Astrocyte (in vitro differentiated cells and primary cell): ENCODE results near the gene SLC6A16. TPM values are rescaled to one million over a fixed set of nuclear protein-coding genes. Genes with fewer than 3 reads are reported as not detected.

Source experiments
- DNase-seq: peaks from one replicate; pipeline ENCODE4 v3.0.0-alpha.2; 2010; ENCODE audit warnings: low read depth
- FAIRE-seq: peaks from 2 replicates; lab custom pipeline; 2011; peaks lifted over from hg19 to GRCh38; lab: Jason Lieb, UNC
- H2AFZ ChIP-seq: 2 replicates; pipeline ENCODE4 v1.6.0; 2012; ENCODE audit warnings: low read depth, low read length, inconsistent platforms
- H3K27ac ChIP-seq: 2 replicates; pipeline ENCODE4 v1.5.1; 2011; ENCODE audit warnings: low read depth, low read length, inconsistent platforms
- H3K27me3 ChIP-seq: 2 replicates; pipeline ENCODE4 v1.6.0; 2011; ENCODE audit warnings: low read length, inconsistent platforms; ENCODE audit not compliant: insufficient read depth
- H3K36me3 ChIP-seq: 2 replicates; pipeline ENCODE4 v1.5.1; 2011; ENCODE audit warnings: low read length, inconsistent platforms; ENCODE audit not compliant: insufficient read depth
- H3K4me1 ChIP-seq: 2 replicates; pipeline ENCODE4 v1.5.1; 2011; ENCODE audit warnings: low read length, inconsistent platforms; ENCODE audit not compliant: insufficient read depth
- H3K4me2 ChIP-seq: 2 replicates; pipeline ENCODE4 v1.6.0; 2012; ENCODE audit warnings: low read length, inconsistent platforms
- H3K4me3 ChIP-seq: 2 replicates; pipeline ENCODE4 v1.5.1; 2011; ENCODE audit warnings: low read depth, mild to moderate bottlenecking, low read length, inconsistent platforms; ENCODE audit not compliant: insufficient read depth
- H3K79me2 ChIP-seq: 2 replicates; pipeline ENCODE4 v1.6.0; 2012; ENCODE audit warnings: mild to moderate bottlenecking, low read length, inconsistent platforms; ENCODE audit not compliant: insufficient read depth
- H3K9ac ChIP-seq: 2 replicates; pipeline ENCODE4 v1.6.0; 2012; ENCODE audit warnings: mild to moderate bottlenecking, low read length, inconsistent platforms
- H3K9me3 ChIP-seq: 2 replicates; pipeline ENCODE4 v1.5.1; 2012; ENCODE audit warnings: low read depth, mild to moderate bottlenecking, low read length, inconsistent platforms; ENCODE audit not compliant: insufficient read depth
- H4K20me1 ChIP-seq: 2 replicates; pipeline ENCODE4 v1.6.0; 2012; ENCODE audit warnings: low read length, inconsistent platforms; ENCODE audit not compliant: insufficient read depth
- H3K27ac Mint-ChIP-seq: one replicate; pipeline ENCODE4 v1.8.0; 2021; ENCODE audit warnings: mild to moderate bottlenecking, mixed read lengths; ENCODE audit not compliant: unreplicated experiment
- H3K27me3 Mint-ChIP-seq: one replicate; pipeline ENCODE4 v1.8.0; 2021; ENCODE audit warnings: low read depth, mixed read lengths; ENCODE audit not compliant: unreplicated experiment
- H3K36me3 Mint-ChIP-seq: one replicate; pipeline ENCODE4 v1.8.0; 2021; ENCODE audit warnings: low read depth, mixed read lengths; ENCODE audit not compliant: unreplicated experiment
- H3K4me1 Mint-ChIP-seq: one replicate; pipeline ENCODE4 v1.8.0; 2021; ENCODE audit warnings: low read depth, mixed read lengths; ENCODE audit not compliant: unreplicated experiment
- H3K4me3 Mint-ChIP-seq: one replicate; pipeline ENCODE4 v1.8.0; 2021; ENCODE audit warnings: mild to moderate bottlenecking, moderate library complexity, mixed read lengths; ENCODE audit not compliant: unreplicated experiment
- H3K9me3 Mint-ChIP-seq: one replicate; pipeline ENCODE4 v1.8.0; 2021; ENCODE audit warnings: mild to moderate bottlenecking, mixed read lengths; ENCODE audit not compliant: unreplicated experiment
- EZH2 ChIP-seq: IDR thresholded peaks from 2 replicates; pipeline ENCODE4 v1.6.1; 2012; ENCODE audit warnings: mild to moderate bottlenecking, low read length, inconsistent platforms; ENCODE audit not compliant: insufficient read depth
- total RNA-seq: library from RNA; stranded (reverse); gene quantifications from 2 replicates; pipeline ENCODE4 v1.2.1, GENCODE V29; 2021
- TF ChIP-seq, protein P1 (sequence below): IDR thresholded peaks from 2 replicates; pipeline ENCODE4 v1.5.1; 2011; ENCODE audit warnings: low read depth, mild to moderate bottlenecking, inconsistent platforms, low read length, moderate library complexity; ENCODE audit not compliant: insufficient read depth

SLC6A16 gene
- total RNA-seq, 1 donor from 2014 or later, result 4.6 TPM

- Mint-ChIP-seq H3K36me3 (peaks cover 39% of the 10 kb centered on the region), H3K27me3 (peaks cover 5% of the 10 kb centered on the region), H3K27ac (no peak overlapping the region), H3K4me1 (peaks cover 4% of the 10 kb centered on the region), H3K4me3 (no peak overlapping the region), H3K9me3 (peaks cover 1% of the 10 kb centered on the region)
- H3K27ac ChIP-seq, result no peak overlapping the region
- no peak for FAIRE-seq
- H3K4me3 ChIP-seq, result no peak overlapping the region
- H4K20me1 ChIP-seq, result peaks cover 71% of the 10 kb centered on the region
- no peak overlapping the region for H2AFZ ChIP-seq
- H3K9ac ChIP-seq, result no peak overlapping the region
- TF ChIP-seq EZH2, result no peak
- TF ChIP-seq, protein P1, sequence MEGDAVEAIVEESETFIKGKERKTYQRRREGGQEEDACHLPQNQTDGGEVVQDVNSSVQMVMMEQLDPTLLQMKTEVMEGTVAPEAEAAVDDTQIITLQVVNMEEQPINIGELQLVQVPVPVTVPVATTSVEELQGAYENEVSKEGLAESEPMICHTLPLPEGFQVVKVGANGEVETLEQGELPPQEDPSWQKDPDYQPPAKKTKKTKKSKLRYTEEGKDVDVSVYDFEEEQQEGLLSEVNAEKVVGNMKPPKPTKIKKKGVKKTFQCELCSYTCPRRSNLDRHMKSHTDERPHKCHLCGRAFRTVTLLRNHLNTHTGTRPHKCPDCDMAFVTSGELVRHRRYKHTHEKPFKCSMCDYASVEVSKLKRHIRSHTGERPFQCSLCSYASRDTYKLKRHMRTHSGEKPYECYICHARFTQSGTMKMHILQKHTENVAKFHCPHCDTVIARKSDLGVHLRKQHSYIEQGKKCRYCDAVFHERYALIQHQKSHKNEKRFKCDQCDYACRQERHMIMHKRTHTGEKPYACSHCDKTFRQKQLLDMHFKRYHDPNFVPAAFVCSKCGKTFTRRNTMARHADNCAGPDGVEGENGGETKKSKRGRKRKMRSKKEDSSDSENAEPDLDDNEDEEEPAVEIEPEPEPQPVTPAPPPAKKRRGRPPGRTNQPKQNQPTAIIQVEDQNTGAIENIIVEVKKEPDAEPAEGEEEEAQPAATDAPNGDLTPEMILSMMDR, result no peak
- no peaks in the 10 kb centered on the region for H3K79me2 ChIP-seq
- H3K36me3 ChIP-seq, result peaks cover 35% of the 10 kb centered on the region
- DNase-seq, result no peak
- peaks cover 6% of the 10 kb centered on the region for H3K4me1 ChIP-seq
- H3K9me3 ChIP-seq, result no peaks in the 10 kb centered on the region
- no peaks in the 10 kb centered on the region for H3K27me3 ChIP-seq
- no peak overlapping the region for H3K4me2 ChIP-seq
These were observed 18.1 kb upstream of the SLC6A16 start for GRCh38 chr19:49343123-49343522.

DNA sequence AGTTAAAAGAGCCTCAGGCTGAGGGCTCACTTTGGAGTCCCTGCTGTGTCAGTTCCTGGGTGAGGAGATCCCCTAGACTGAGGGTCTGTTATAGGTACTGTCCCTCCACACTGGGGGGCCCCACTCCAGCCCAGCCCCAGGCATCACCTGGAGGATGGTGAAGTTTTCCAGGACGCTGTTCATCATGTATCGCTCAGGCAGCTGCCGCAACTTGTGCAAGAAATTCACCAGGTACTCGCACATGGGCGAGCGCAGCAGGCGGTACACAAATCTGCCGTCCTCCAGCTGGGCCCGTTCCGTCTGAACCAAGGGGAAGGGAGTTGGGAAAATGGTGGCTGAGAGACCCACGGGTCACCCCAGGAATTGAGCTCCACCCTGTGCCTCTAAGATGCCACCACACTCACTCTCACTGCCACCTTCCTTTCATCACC, 17.3 kb upstream of the SLC6A16 start:
- TF ChIP-seq, protein P1, result no peak
- TF ChIP-seq EZH2, result no peak
- no peaks in the 10 kb centered on the region for H3K9me3 ChIP-seq
- no peaks in the 10 kb centered on the region for H3K27me3 ChIP-seq
- H3K9ac ChIP-seq, result no peak overlapping the region
- no peak overlapping the region for H3K4me3 ChIP-seq
- FAIRE-seq, result no peak
- H3K4me2 ChIP-seq, result no peak overlapping the region
- H3K4me3 Mint-ChIP-seq, result no peak overlapping the region
- H3K36me3 Mint-ChIP-seq, result peaks cover 34% of the 10 kb centered on the region
- H2AFZ ChIP-seq, result no peak overlapping the region
- peaks cover 3% of the 10 kb centered on the region for H3K9me3 Mint-ChIP-seq
- peaks cover 4% of the 10 kb centered on the region for H3K4me1 Mint-ChIP-seq
- H3K27me3 Mint-ChIP-seq, result peaks cover 5% of the 10 kb centered on the region
- peaks cover 6% of the 10 kb centered on the region for H3K4me1 ChIP-seq
- peaks cover 31% of the 10 kb centered on the region for H3K36me3 ChIP-seq
- H3K27ac Mint-ChIP-seq, result no peak overlapping the region
- DNase-seq, result no peak
- no peak overlapping the region for H3K27ac ChIP-seq
- H4K20me1 ChIP-seq, result peaks cover 66% of the 10 kb centered on the region
- no peaks in the 10 kb centered on the region for H3K79me2 ChIP-seq

DNA sequence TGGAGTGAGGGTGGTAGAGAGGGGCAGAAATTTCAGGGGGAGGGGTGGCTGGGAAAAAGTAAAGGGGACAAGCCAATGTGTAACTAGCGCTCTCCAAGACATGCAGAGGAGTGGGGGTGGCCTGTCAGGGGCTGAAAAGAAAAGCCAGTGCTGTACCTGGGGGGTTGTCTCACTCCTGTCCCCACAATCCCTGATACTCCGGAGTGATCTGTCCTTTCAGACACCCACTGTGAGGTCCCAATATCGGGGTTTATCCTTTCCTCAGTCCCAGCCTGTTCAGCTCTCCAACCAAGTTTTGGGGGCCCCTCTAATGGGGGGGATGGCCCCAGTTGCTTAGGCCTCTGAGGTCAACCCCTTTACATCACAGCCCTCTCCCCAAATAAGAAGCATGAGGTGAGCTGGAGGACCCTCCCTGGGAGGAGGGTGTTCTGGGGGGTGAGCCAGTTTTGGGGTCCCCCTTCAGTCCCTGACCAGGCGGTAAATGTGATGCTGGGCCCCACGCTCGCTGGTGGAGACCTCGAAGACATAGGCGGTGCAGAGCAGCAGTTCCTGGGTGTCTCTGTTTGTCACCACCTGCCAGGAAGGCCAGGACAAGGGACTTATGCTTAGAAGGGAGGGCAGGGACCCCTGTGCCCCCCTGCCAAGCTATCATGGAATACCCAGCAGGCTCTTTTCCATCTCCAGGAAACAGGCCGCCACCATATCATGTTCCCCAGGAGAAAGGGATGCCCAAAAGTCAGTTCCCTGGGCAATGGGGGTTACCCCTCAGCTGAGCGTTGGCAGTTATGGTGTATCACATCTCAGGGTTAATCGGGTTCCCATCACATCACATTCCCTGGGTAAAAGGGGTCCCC, 16.1 kb upstream of the SLC6A16 start:
- no peaks in the 10 kb centered on the region for H3K27me3 ChIP-seq
- Mint-ChIP-seq H3K36me3 (peaks cover 38% of the 10 kb centered on the region), H3K4me1 (peaks cover 4% of the 10 kb centered on the region), H3K27ac (no peak overlapping the region), H3K9me3 (peaks cover 3% of the 10 kb centered on the region), H3K4me3 (no peak overlapping the region), H3K27me3 (peaks cover 5% of the 10 kb centered on the region)
- H3K36me3 ChIP-seq, result peaks cover 23% of the 10 kb centered on the region
- no peak for TF ChIP-seq EZH2
- TF ChIP-seq, protein P1, result no peak
- H3K9me3 ChIP-seq, result no peaks in the 10 kb centered on the region
- DNase-seq (no peak), FAIRE-seq (no peak)
- H3K27ac ChIP-seq, result no peak overlapping the region
- no peaks in the 10 kb centered on the region for H3K79me2 ChIP-seq
- no peak overlapping the region for H3K4me2 ChIP-seq
- H3K9ac ChIP-seq, result no peak overlapping the region
- peaks cover 64% of the 10 kb centered on the region for H4K20me1 ChIP-seq
- H2AFZ ChIP-seq, result no peak overlapping the region
- no peak overlapping the region for H3K4me3 ChIP-seq
- peaks cover 6% of the 10 kb centered on the region for H3K4me1 ChIP-seq
